Mesenchymal stem cell (in vitro differentiated cells and primary cell): ENCODE data around the gene IMMP2L.

Experiments
- DNase-seq: peaks from one replicate; pipeline ENCODE4 v3.0.0-alpha.2; 2013
- H2AFZ ChIP-seq: one replicate; pipeline ENCODE4 v1.6.1; 2013; ENCODE audit warnings: low read depth, mild to moderate bottlenecking, control low read depth, inconsistent platforms, low read length, moderate library complexity
- H2AK5ac ChIP-seq: 2 replicates; pipeline ENCODE4 v1.6.1; 2013; ENCODE audit warnings: low read length, moderate library complexity, mild to moderate bottlenecking, inconsistent platforms; ENCODE audit not compliant: severe bottlenecking
- H2BK120ac ChIP-seq: one replicate; pipeline ENCODE4 v1.6.1; 2013; ENCODE audit warnings: low read depth, mild to moderate bottlenecking, inconsistent platforms, low read length, moderate library complexity
- H2BK12ac ChIP-seq, 2 experiments: one replicate each; pipeline ENCODE4 v1.6.1; 2013; ENCODE audit warnings: inconsistent platforms in 2 of 2, low read length in 2 of 2, mild to moderate bottlenecking in 2 of 2, moderate library complexity in 2 of 2, control low read depth in 1 of 2
- H2BK15ac ChIP-seq: one replicate; pipeline ENCODE4 v1.6.1; 2013; ENCODE audit warnings: mild to moderate bottlenecking, low read depth, inconsistent platforms; ENCODE audit not compliant: poor library complexity, severe bottlenecking
- H2BK5ac ChIP-seq: 2 replicates; pipeline ENCODE4 v1.6.1; 2013; ENCODE audit warnings: low read depth, mild to moderate bottlenecking, low read length, control low read depth, inconsistent platforms; ENCODE audit not compliant: poor library complexity, severe bottlenecking
- H3K14ac ChIP-seq, 2 experiments: one replicate each; pipeline ENCODE4 v1.6.1; 2013; ENCODE audit warnings: inconsistent platforms in 2 of 2, low read length in 2 of 2, control low read depth in 1 of 2, mild to moderate bottlenecking in 1 of 2, moderate library complexity in 1 of 2
- H3K18ac ChIP-seq, 2 experiments: one replicate each; pipeline ENCODE4 v1.6.1; 2013; ENCODE audit warnings: inconsistent platforms in 2 of 2, low read length in 2 of 2, control low read depth in 1 of 2, low read depth in 1 of 2, mild to moderate bottlenecking in 1 of 2
- H3K23ac ChIP-seq, 2 experiments: one replicate each; pipeline ENCODE4 v1.6.1; 2013; ENCODE audit warnings: inconsistent platforms in 2 of 2, low read length in 2 of 2, mild to moderate bottlenecking in 2 of 2, moderate library complexity in 2 of 2, control low read depth in 1 of 2
- H3K27ac ChIP-seq: 2 replicates; pipeline ENCODE4 v1.5.1; 2013; ENCODE audit warnings: mild to moderate bottlenecking, moderate library complexity, low read length, control low read depth, inconsistent platforms; ENCODE audit not compliant: poor library complexity, severe bottlenecking
- H3K27me3 ChIP-seq, 2 experiments: 2 replicates each; pipeline versions ENCODE4 v1.6.1 to v1.7.0; 2013; ENCODE audit warnings: low read length in 2 of 2, mild to moderate bottlenecking in 2 of 2, moderate library complexity in 2 of 2, control low read depth in 1 of 2, inconsistent platforms in 1 of 2; ENCODE audit not compliant: control insufficient read depth in 1 of 2, insufficient read depth in 1 of 2
- H3K36me3 ChIP-seq, 2 experiments: 2 replicates each; pipeline versions ENCODE4 v1.6.1 to v1.7.0; 2013; ENCODE audit warnings: low read length in 2 of 2, control low read depth in 1 of 2, inconsistent platforms in 1 of 2, low read depth in 1 of 2, mild to moderate bottlenecking in 1 of 2; ENCODE audit not compliant: insufficient read depth in 2 of 2, control insufficient read depth in 1 of 2
- H3K4ac ChIP-seq, 2 experiments: one replicate each; pipeline ENCODE4 v1.6.1; 2013; ENCODE audit warnings: inconsistent platforms in 2 of 2, low read length in 2 of 2, mild to moderate bottlenecking in 2 of 2, moderate library complexity in 2 of 2, control low read depth in 1 of 2, low read depth in 1 of 2
- H3K4me1 ChIP-seq: 2 replicates; pipeline ENCODE4 v1.6.1; 2013; ENCODE audit warnings: low read depth, low read length, control low read depth; ENCODE audit not compliant: control insufficient read depth, insufficient read depth
- H3K4me2 ChIP-seq: 2 replicates; pipeline ENCODE4 v1.6.1; 2013; ENCODE audit warnings: low read length, mild to moderate bottlenecking, inconsistent platforms; ENCODE audit not compliant: poor library complexity, severe bottlenecking
- H3K4me3 ChIP-seq, 2 experiments: 2 replicates each; pipeline versions ENCODE4 v1.5.1 to v1.7.0; 2013; ENCODE audit warnings: low read length in 2 of 2, mild to moderate bottlenecking in 2 of 2, control low read depth in 1 of 2, low read depth in 1 of 2; ENCODE audit not compliant: insufficient read depth in 1 of 2
- H3K79me1 ChIP-seq: replicated peaks from 2 replicates; pipeline ENCODE4 v1.6.1; 2013; ENCODE audit warnings: mild to moderate bottlenecking, control low read depth, low read length, inconsistent platforms; ENCODE audit not compliant: poor library complexity, severe bottlenecking
- H3K9ac ChIP-seq: 2 replicates; pipeline ENCODE4 v1.7.0; 2013; ENCODE audit warnings: mild to moderate bottlenecking, low read length, moderate library complexity
- H3K9me3 ChIP-seq: 2 replicates; pipeline ENCODE4 v1.7.0; 2013; ENCODE audit warnings: mild to moderate bottlenecking, low read length; ENCODE audit not compliant: control insufficient read depth
- H4K8ac ChIP-seq: one replicate; pipeline ENCODE4 v1.6.1; 2013; ENCODE audit warnings: inconsistent platforms, mild to moderate bottlenecking, low read length, moderate library complexity
- H4K91ac ChIP-seq: one replicate; pipeline ENCODE4 v1.6.1; 2013; ENCODE audit warnings: mild to moderate bottlenecking, low read length, inconsistent platforms
- WGBS: methylation state at CpG from one replicate; pipeline ENCODE4 v1.1.7; 2013; ENCODE audit warnings: mixed read lengths; 5-methylcytosine and 5-hydroxymethylcytosine counted together

The IMMP2L gene

DNA sequence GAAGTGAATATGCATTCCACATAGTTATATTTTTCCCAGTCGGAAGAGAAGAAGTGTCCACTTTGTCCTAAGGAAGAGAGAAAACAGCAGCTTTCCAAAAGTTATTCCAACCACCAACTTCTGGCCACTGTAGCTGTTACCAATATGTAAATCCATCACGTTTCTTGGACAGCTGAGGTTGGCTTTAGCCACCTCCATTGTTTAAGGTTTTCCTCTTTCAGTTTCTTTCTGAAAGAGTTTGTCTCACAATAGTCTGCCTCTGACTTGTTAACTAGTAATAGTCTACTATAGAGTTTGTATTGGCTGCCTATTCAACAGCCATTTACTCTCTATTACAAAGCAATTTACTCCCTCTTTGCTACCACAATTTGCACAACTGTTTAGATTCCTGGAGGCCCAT, 929.0 kb downstream of the IMMP2L start:
- Histone ChIP-seq H2BK15ac (no peak overlapping the region), H3K79me1 (no peaks in the 10 kb centered on the region), H3K4ac (no peak overlapping the region), H4K8ac (no peak overlapping the region), H3K27me3 (no peaks in the 10 kb centered on the region), H3K23ac (no peak overlapping the region), H3K9me3 (peaks cover 8% of the 10 kb centered on the region), H2AK5ac (no peak overlapping the region), H3K4me2 (no peak overlapping the region), H2BK12ac (no peak overlapping the region), H2AFZ (no peak overlapping the region), H3K36me3 (no peaks in the 10 kb centered on the region), H2BK5ac (no peak overlapping the region), H3K4me1 (no peaks in the 10 kb centered on the region), H3K4me3 (no peak overlapping the region), H3K18ac (no peak overlapping the region), H3K9ac (no peak overlapping the region), H4K91ac (no peak overlapping the region), H2BK120ac (no peak overlapping the region), H3K14ac (no peak overlapping the region), H3K27ac (no peak overlapping the region)
- no peak for DNase-seq
- 68% methylated on average over 2 of the region's 2 CpGs for WGBS

DNA sequence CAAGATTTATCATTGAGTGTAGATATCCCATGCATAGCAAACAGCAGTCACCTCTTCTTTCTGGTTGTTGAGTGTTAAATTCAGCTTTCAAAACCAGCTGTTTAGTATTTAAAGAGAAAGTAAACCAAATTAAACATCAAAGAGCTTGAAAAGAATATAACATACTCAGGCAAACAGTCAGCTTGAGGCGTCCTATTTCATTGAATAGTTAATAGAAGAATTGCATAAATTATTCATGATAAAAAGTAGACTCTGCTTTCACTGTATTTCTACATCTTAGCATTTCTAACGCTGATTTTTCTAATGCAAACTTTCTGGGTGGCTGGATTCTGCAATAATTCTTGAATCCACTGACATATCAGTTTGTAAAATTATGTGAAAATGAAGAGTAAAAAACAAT, 935.9 kb downstream of the IMMP2L start:
- no peak overlapping the region for H4K91ac ChIP-seq
- no peak overlapping the region for H2BK15ac ChIP-seq
- no peak overlapping the region for H3K4me3 ChIP-seq

GRCh38 chr7:110625294-110625693, 937.0 kb downstream of the IMMP2L start:
- Histone ChIP-seq H2BK5ac (no peak overlapping the region), H3K9ac (no peak overlapping the region), H3K14ac (no peak overlapping the region), H3K9me3 (peaks cover 5% of the 10 kb centered on the region), H3K23ac (no peak overlapping the region), H2BK12ac (no peak overlapping the region), H3K4me2 (no peak overlapping the region), H2AFZ (no peak overlapping the region), H3K27ac (no peak overlapping the region), H3K4me3 (no peak overlapping the region), H2BK120ac (no peak overlapping the region), H3K4me1 (no peaks in the 10 kb centered on the region), H3K4ac (no peak overlapping the region), H3K18ac (no peak overlapping the region), H3K27me3 (no peaks in the 10 kb centered on the region), H2AK5ac (no peak overlapping the region), H3K36me3 (no peaks in the 10 kb centered on the region), H4K8ac (no peak overlapping the region), H3K79me1 (no peaks in the 10 kb centered on the region), H4K91ac (no peak overlapping the region), H2BK15ac (no peak overlapping the region)
- WGBS: 91% methylated on average over 3 of the region's 3 CpGs
- DNase-seq: no peak

More for the DNA sequence above, 935.9 kb downstream of the IMMP2L start:
- Histone ChIP-seq H3K9ac (no peak overlapping the region), H3K4ac (no peak overlapping the region), H3K9me3 (peaks cover 5% of the 10 kb centered on the region), H2BK5ac (no peak overlapping the region), H3K14ac (no peak overlapping the region), H2AFZ (no peak overlapping the region), H3K36me3 (no peaks in the 10 kb centered on the region), H2AK5ac (no peak overlapping the region), H3K27me3 (no peaks in the 10 kb centered on the region), H3K4me1 (no peaks in the 10 kb centered on the region), H2BK12ac (no peak overlapping the region), H2BK120ac (no peak overlapping the region), H3K18ac (no peak overlapping the region), H3K79me1 (no peaks in the 10 kb centered on the region), H3K27ac (no peak overlapping the region), H4K8ac (no peak overlapping the region), H3K23ac (no peak overlapping the region), H3K4me2 (no peak overlapping the region)
- DNase-seq: no peak
- no CpG with 5 or more reads among the region's 2 CpGs for WGBS

DNA sequence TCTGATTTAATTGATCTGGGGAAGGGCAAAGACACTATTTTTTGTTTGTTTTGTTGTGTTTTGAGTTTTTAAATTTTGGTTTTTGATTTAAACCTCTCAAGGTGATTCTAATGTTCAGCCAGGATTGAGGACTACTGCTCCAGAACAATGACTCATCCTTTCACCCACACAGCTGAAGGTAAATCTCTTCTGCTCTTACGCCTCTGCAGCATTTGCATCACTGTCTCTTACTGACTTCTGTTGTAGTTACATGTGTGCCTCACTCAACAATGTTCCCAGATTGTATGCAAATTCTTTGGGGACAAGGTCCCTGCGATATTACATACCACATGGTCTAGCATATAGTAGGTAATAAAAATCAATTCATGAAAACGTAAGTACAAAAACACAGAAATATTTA, 938.9 kb downstream of the IMMP2L start:
- Histone ChIP-seq H3K4me1 (no peaks in the 10 kb centered on the region), H2BK5ac (no peak overlapping the region), H3K4me3 (no peak overlapping the region), H4K8ac (no peak overlapping the region), H2BK15ac (no peak overlapping the region), H3K23ac (no peak overlapping the region), H3K14ac (no peak overlapping the region), H3K36me3 (no peaks in the 10 kb centered on the region), H3K4me2 (no peak overlapping the region), H3K27ac (no peak overlapping the region), H3K9me3 (peaks cover 5% of the 10 kb centered on the region), H3K4ac (no peak overlapping the region), H3K9ac (no peak overlapping the region), H4K91ac (no peak overlapping the region), H2AFZ (no peak overlapping the region), H2AK5ac (no peak overlapping the region), H3K79me1 (no peaks in the 10 kb centered on the region), H3K18ac (no peak overlapping the region), H2BK120ac (no peak overlapping the region), H3K27me3 (no peaks in the 10 kb centered on the region), H2BK12ac (no peak overlapping the region)
- DNase-seq: no peak
- whole genome bisulfite sequencing: 83% methylated on average over 1 of the region's 3 CpGs
